Raji (cell line): ENCODE results near the gene HS6ST1.

ENCODE experiments used
- POLR2A ChIP-seq: IDR thresholded peaks from 2 replicates; pipeline ENCODE4 v1.6.1; 2011; ENCODE audit warnings: low read depth, low read length, control low read depth; ENCODE audit not compliant: insufficient read depth

HS6ST1 gene

DNA sequence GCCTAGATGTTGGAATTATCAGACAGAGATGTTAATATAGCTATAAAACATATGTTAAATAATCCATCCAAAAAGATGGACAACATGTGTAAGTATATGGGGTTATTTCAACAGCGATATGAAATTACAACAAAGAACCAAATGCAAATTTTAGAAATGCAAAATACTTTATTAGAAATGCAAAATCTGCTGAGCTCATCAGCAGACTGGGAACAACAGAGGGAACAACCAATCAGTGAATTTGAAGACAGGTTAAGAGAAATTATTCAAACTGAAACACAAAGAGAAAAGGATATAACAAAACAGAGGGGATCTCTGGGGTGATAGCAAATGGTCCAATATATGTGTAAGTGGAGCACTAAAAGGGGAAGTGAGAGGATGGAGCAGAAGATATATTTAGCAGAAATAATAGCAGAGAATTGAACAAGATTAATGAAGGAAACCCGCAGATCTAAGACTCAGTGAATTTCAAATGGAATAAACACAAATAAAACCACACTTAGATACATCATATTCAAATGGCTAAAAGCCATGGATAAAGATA, 13.5 kb upstream of the HS6ST1 start:
- no peak for TF ChIP-seq POLR2A

DNA sequence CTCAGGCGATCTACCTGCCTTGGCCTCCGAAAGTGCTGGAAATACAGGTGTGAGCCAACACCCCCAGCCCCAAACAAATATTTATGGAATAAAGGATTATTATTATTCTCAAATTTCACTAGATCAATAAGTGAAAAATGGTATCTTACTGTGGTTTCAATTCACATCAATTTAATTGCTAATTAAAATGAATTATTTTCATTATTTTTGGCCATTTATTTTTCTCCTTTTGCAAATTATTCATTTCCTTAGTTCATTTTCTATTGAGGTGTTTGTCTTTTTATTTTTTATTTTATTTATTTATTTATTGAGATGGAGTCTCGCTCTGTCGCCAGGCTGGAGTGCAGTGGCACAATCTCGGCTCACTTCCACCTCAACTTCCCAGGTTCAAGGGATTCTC, 11.9 kb upstream of the HS6ST1 start:
- no peak for TF ChIP-seq POLR2A

DNA sequence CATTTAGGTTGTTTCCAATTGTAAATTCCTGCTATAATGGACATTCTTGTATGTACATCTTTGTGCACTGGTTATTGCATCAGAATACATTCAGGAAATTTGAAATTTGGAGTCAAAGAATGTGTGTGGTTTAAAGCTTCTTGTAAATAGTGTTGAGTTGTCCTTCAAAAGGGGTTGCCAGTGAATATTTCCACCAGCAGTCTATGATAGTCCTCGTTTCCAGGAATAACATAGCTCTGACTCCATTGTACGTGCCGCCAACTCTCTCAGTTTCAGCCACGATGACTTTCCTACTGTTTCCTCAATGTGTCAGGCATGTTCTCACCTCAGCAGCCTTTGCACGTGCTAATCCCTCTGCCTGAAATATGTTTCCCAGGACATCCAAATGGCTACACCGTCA, 10.9 kb upstream of the HS6ST1 start:
- TF ChIP-seq POLR2A = no peak

DNA sequence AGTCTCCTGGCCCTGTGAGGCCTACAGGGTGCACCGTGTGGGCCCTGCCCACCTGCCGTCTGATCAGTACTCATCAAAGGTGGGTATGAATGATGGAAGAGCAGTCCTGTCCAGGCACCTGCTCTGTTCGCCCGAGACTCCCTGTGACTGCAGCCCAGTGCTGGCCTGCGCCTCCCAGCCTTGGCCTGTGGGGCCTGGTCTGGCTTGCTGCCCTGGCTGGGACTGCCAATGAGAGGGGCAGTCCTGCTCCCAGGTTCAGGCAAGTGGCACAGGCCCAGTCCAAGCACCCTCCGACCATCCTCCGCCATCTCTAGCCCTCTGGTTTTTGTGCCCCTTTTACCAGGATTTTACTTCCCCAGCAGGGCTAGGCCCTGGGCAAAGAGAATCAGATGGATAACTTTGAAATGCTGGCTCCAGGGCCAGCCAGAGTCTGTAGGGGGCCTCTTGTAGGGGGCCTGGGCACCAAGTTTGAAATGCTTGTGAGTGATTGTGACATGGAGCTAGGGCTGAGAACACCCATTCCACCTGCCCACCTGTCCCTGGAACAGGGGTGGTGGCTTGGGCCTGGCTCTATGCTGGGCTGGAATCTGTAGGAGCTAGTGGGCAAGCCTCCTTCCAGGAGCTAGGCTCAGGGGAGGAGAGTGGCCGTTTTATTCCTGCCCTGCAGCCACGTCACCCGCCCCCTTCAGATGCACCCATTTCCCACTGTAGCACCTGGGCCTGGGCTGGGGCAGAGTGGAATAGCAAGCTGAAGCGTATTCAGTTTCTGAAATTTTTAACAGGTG, 8.7 kb upstream of the HS6ST1 start:
- no peak for TF ChIP-seq POLR2A

DNA sequence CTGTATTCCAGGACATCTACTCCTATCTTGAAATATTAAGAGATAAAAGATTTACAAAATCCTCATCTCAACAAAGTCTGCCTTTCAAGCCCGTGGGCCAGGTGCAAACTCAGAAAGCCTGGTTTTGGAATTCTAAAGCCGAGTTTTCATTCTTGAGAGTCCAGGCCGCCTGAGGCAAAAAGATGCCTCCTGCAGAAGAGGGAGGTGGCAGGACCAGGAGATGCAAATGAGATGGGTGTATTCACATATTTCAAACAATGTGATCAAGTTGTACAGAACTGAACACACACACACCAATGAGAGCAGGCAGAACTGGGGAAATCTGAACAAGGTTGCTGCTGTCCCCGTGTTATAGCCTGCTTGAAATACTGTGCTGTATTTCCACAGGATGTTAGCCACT, 7.7 kb upstream of the HS6ST1 start:
- TF ChIP-seq POLR2A = no peak

DNA sequence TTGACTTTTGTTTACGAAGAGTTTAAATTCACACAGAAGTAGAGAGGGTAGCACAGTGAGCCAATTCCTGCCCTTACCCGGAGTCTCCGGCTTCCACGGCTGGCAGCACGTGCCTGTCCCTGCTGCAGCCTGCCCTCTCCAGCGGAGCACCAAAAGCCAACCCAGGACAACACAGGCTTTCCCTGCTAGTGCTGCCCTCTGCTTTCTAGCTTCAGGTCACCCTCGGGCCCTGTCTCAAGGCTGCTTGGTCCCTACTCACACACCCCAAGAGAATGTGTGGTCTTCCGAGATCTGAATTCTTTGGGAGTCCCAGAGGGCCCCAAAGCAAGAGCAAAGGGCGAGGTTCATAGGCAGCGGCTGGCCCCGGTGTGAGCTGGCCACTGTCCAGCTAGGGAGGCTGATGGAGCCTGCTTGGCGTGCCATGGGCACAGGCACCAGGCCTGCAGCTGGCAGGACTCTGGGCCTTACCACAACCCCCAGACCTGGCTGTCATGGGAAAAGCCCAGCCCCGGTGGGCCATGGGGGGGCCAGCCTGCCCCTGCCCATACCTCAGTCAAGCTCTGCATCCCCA, 7.0 kb upstream of the HS6ST1 start:
- TF ChIP-seq POLR2A = no peak

DNA sequence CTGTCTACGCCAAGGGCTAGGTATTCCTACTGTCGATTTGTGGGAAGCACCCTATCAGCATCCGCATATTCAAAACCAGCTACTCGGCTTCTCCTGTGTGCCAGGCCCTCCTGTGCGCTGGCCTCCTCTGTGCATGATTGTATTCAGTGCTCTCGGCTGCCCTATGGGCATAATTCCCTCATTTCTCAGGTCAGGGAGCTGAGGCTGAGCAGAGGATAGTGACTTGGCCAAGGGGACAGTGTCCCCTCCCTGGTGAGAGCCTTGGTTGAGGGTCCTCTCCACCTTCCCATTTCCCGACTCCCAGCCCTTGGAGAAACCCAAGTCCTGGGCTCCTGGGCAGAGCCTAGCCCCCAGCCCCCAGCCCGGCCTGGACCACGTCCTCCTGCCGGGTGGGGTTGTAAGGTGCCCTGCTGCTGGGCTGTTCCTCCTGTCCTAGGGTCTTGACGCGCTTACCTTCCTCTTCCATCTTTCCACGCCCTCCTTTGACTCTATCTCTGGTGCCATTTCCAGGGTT, 6.3 kb upstream of the HS6ST1 start:
- no peak for TF ChIP-seq POLR2A

DNA sequence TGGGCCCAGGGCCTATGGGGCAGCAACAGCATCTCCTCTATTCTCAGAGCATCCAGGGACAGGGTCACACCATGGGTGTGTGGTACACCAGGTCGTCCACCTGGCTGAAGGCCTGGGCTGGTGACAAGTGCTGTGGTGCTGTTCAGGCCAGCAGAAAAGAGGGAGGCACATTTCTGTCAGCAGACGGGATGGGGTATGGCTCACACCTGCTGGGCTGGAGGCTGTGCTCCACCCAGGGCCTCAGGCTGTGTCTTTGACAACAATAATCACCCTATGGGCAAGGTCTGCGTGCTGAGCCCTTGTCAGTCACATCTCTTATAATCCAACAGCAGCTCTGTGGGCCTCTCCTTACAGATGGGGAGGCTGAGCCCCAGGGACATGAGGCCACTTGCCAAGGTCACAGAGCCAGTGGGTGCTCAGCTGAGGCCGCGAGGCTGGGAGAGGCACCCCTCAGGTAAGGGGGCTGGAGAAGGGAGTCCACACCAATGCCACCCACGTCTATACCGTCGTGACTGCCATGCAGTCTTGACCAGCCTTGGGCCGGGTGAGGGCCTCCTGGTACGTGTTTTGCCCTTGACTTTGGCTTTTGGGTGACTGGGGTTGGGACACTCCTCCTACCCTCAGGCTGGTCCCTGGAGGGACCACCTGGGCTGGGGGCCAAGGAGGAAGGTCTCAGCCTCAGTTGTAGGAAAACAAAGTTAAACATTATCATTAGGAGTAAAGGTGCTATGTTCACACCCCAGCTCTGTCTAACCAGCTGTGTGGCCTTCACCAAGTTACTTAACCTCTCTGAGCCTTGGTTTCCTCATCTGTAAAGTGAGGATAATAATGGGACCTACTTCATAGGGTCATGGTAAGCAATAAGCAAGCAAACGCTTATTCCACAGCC, 5.6 kb upstream of the HS6ST1 start:
- TF ChIP-seq POLR2A = no peak

DNA sequence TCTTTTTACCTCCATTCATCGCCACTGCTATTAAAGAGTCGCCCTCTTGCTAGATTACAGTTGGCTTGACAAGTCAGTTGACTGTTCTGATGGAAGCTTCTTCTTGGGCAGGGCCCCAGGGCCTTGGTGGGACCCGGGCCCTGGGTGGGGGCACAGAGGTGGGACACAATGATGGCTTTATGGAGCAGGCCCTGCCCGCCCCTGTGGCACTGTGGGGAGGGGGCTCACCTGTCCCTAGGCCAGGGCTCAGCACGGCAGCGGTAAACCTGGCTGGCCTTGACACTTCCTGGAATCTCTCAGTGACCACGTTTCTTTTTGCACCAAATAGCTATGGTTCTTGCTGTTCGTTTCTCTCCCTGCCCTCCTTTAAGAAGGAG, 4.9 kb upstream of the HS6ST1 start:
- TF ChIP-seq POLR2A = no peak

DNA sequence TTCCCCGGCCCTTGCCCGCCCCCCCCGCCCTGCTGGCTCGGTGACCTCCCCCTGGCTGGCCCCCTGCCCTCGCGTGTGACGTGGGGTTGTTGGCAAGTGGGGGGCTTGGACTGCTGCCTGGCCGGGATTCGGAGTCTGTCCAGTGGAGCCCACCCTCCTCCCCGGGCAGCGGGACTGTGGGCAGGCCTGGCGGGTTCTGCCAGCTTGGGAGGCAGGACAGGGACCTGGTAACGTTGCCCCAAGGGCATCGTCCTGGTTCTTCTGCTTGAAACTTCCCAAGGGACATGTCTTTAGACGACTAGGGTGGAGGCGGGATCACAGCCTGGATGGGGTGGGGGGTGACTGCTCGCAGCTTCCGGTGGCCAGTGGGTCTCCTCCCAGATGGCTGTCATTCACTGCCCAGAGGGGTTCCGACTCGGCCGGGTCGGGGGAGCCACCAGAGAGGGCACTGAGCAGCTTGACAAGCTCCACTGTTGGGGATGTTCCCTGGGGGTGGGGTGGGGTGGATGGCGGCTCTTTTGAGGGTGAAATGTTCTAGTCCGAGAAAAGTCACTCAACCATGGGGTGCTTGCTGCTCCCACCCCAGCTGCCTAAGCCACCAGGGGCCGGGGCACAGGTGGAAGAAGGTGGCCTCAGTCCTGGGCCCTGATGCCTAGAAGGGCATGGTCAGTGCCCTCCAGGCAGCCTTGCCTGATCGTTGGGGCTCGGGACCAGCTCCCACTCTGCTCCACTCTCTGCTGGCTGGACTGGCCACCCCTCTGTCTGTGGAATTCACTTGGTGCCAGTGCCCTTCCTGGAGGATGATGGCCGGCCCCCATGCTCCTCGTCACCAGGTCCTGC, 4.3 kb upstream of the HS6ST1 start:
- no peak for TF ChIP-seq POLR2A

DNA sequence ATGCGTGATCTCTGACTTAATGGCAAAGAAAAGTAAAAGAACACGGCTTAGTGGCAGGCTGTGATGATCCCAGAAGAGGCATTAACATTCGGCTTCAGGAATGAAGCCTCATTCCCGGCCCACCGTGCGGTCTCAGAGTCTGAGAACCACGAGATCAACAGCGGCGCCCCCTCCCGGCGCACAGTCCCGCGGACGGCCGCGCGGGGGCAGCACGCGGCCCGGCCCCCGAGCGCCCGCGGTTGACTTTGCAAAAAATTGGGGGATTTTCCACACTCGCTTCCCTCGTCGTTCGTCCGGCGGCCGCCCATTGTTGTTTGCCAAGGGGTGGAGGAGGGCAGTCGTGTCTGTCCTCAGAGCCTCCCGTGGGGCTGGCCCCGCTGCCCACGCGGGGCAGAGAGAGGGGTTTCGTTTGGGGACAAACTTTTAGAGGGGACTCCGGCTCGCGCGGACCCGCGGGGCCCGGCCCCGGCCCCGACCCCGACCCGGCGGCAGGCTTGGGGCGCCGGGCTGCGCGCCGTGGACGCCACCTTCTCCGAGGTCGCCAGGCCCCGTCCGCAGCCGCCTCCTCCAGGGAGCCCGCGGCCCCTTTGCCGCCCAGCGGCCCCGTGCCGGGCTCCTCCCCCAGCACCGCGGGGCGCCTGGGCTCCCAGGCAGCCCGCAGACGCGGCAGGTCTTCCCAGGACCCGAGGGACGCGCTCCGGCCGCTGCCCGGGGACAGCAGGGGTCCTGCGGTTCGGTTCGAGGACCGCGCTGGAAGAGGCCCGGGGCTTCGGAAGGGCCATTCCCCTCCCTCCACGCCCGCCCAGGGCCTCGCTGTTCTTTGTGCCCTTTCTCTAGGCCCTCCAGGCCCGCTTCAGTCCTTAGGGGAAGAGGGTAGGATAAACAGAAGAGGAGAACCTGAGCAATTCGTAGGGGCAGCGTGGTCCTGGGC, 3.4 kb upstream of the HS6ST1 start:
- 0 out of 2 replicates have a peak, but pooled peaks have one; percentile 11 for TF ChIP-seq POLR2A

DNA sequence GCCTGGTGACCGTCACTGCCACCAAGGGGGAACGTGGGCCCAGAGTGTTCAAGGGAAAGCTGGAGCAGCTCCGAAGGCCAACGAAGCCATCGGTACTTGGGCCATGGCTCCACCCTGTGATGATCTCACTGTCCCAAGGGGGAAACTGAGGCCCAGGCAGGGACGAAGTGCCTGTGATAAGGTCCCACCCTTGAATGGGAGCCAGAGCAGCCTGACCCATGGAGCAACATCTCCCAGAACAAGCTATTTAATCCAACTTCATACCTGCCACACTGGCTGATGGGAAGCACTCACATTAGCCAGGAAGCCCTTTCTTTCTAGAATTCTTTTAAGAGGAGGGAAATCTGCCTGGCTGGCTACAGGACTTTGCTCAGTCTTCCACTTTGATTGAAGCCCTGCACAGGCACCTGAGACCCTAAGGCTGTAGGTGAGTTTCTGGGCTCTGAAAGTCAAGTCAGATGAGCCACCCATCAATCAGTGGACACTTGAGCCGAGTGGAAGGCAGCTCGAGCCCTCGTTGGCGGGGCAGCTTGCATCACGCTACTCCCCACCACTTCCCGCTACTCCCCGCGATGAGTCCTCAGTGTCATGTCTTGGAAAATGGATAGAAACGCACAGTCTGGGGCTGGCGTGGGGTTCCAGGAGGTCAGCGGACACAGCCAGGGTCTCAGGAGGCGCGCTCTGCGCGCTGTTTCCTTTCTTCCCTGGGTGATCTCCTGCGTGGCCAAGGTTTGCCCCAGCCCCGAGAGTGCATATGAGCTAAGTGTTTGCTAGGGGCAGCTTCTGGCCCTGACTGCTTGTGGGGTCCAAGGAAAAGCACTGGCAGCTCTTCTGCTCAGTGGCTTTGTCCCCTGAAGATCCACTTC, 2.5 kb upstream of the HS6ST1 start:
- no peak for TF ChIP-seq POLR2A
